Keratinocyte (primary cell): ENCODE measurements around the gene EXOC3L1. TPM values are rescaled to one million over a fixed set of nuclear protein-coding genes. Genes with fewer than 3 reads are reported as not detected.
A peak's percentile ranks its signal among the peaks of the same experiment; 100 is the strongest.

Source experiments
- DNase-seq: peaks from one replicate; pipeline ENCODE4 v3.0.0-alpha.2; 2011; ENCODE audit warnings: low read depth, missing footprints, low spot score
- FAIRE-seq: peaks from 2 replicates; lab custom pipeline; 2011; peaks lifted over from hg19 to GRCh38; lab: Jason Lieb, UNC
- H2AFZ ChIP-seq: 2 replicates; pipeline ENCODE4 v1.6.0; 2012; ENCODE audit warnings: low read length, control low read depth, inconsistent platforms; ENCODE audit not compliant: control insufficient read depth
- H3K27ac ChIP-seq: 2 replicates; pipeline ENCODE4 v1.5.1; 2011; ENCODE audit warnings: low read length; ENCODE audit not compliant: control insufficient read depth, insufficient read depth
- H3K27me3 ChIP-seq: 3 replicates; pipeline ENCODE4 v1.6.0; 2011; ENCODE audit warnings: low read length; ENCODE audit not compliant: control insufficient read depth, insufficient read depth; ENCODE audit errors: extremely low read depth
- H3K36me3 ChIP-seq, 2 experiments: 2 replicates in 1 of 2; 3 replicates in 1 of 2; pipeline ENCODE4 v1.5.1; 2011; ENCODE audit warnings: low read length in 2 of 2, mild to moderate bottlenecking in 1 of 2; ENCODE audit not compliant: control insufficient read depth in 2 of 2, insufficient read depth in 2 of 2; ENCODE audit errors: extremely low read depth in 1 of 2
- H3K4me1 ChIP-seq: 3 replicates; pipeline ENCODE4 v1.5.1; 2011; ENCODE audit warnings: low read length; ENCODE audit not compliant: control insufficient read depth, insufficient read depth; ENCODE audit errors: extremely low read depth
- H3K4me2 ChIP-seq: 3 replicates; pipeline ENCODE4 v1.6.0; 2011; ENCODE audit warnings: low read depth, low read length; ENCODE audit not compliant: control insufficient read depth, insufficient read depth; ENCODE audit errors: extremely low read depth
- H3K4me3 ChIP-seq, 3 experiments: fragments of 200-600 bp in 1 of 3; sonication (generic) in 1 of 3; 2 replicates in 2 of 3; 3 replicates in 1 of 3; pipeline ENCODE4 v1.5.1; 2011 to 2016; ENCODE audit warnings: low read length in 3 of 3, mild to moderate bottlenecking in 3 of 3, control low read depth in 2 of 3, inconsistent platforms in 1 of 3, low read depth in 1 of 3, mixed read lengths in 1 of 3, mixed run types in 1 of 3, moderate library complexity in 1 of 3; ENCODE audit not compliant: control insufficient read depth in 2 of 3, insufficient read depth in 2 of 3; ENCODE audit errors: extremely low read depth in 1 of 3
- H3K79me2 ChIP-seq: 2 replicates; pipeline ENCODE4 v1.6.0; 2012; ENCODE audit warnings: low read length; ENCODE audit not compliant: control insufficient read depth, insufficient read depth
- H3K9ac ChIP-seq: 3 replicates; pipeline ENCODE4 v1.6.0; 2011; ENCODE audit warnings: low read length; ENCODE audit not compliant: control insufficient read depth, insufficient read depth; ENCODE audit errors: extremely low read depth
- H3K9me1 ChIP-seq: 3 replicates; pipeline ENCODE4 v1.6.0; 2011; ENCODE audit warnings: low read length; ENCODE audit not compliant: control insufficient read depth, insufficient read depth; ENCODE audit errors: extremely low read depth
- H3K9me3 ChIP-seq: 2 replicates; pipeline ENCODE4 v1.5.1; 2012; ENCODE audit warnings: low read depth, low read length; ENCODE audit not compliant: control insufficient read depth
- H4K20me1 ChIP-seq: 3 replicates; pipeline ENCODE4 v1.6.0; 2011; ENCODE audit warnings: low read length; ENCODE audit not compliant: control insufficient read depth, insufficient read depth; ENCODE audit errors: extremely low read depth
- EZH2 ChIP-seq: IDR thresholded peaks from one replicate; pipeline ENCODE4 v1.6.1; 2012; ENCODE audit warnings: inconsistent platforms, mild to moderate bottlenecking, low read length, moderate library complexity
- dilution Hi-C: fragments of 300-500 bp; cut with MboI; formaldehyde crosslinking; loops from one replicate; pipeline ENCODE4 v1.7.0; 2020; ENCODE audit warnings: low sequenced_read_pairs; ENCODE audit not compliant: extremely low pct_ligation_motif_present
- polyA plus RNA-seq, 5 experiments: library from polyadenylated mRNA; depleted of rRNA in 3 of 5; stranded (reverse) in 3 of 5; stranded (forward) in 1 of 5; unstranded in 1 of 5; fragments of >200 nt; gene quantifications; 1 replicate in 1 of 5; 2 replicates in 3 of 5; 3 replicates in 1 of 5; pipeline versions ENCODE4 v1.2.1 to v1.2.3, GENCODE V29; 2011 to 2012; ENCODE audit warnings: missing spikeins in 2 of 5, low read depth in 1 of 5, low replicate concordance in 1 of 5
- TF ChIP-seq, protein P1 (sequence below), 3 experiments: IDR thresholded peaks in 1 of 3; conservative IDR thresholded peaks in 1 of 3; optimal IDR thresholded peaks in 1 of 3; 2 replicates in 2 of 3; 3 replicates in 1 of 3; pipeline versions ENCODE3 to v1.5.1; 2011; ENCODE audit warnings: low read length in 3 of 3, mild to moderate bottlenecking in 3 of 3, moderate library complexity in 2 of 3, control low read depth in 1 of 3, inconsistent platforms in 1 of 3; ENCODE audit not compliant: insufficient read depth in 2 of 3; ENCODE audit errors: extremely low read depth in 1 of 3

EXOC3L1 gene
- polyA plus RNA-seq, 1 donor (not counting 4 experiments of a cell fraction or from before 2014, with no cell fraction given): not detected

DNA sequence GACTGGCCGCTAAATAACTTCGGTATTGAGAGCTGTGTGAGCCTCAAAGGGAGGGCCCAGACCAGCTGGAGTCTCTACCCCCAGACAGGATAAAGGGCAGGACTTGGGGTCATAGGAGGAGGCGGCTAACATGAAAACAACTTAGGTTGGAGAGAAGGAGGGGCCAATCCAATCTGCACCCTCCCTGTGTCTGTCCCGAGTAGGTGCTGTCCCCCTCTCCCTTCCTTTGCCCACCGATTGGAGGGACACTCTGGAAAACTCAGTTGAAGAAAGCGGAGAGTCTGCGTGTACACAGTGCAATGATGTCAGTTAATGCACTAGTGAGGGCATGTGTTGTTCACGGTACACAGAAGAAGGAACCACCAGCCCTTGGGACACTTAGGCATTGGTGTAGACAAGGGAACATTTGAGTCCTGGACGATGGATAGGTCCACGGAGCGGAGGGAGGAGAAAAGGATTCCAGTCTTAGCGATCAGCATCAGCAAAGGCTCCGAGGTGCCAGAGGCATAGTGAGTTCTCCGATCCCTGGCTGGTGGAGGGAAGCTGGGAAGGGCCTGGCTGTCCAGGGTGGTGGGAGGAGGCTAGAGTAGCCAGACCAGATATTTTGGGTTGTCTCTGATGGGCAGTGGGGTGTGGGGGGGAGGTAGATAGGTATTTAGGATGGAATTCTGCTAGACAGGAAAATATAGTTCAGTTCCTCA lies 18.8 kb downstream of the EXOC3L1 start:
- dilution Hi-C loops: no loop called here
- FAIRE-seq: peak; percentile 74

DNA sequence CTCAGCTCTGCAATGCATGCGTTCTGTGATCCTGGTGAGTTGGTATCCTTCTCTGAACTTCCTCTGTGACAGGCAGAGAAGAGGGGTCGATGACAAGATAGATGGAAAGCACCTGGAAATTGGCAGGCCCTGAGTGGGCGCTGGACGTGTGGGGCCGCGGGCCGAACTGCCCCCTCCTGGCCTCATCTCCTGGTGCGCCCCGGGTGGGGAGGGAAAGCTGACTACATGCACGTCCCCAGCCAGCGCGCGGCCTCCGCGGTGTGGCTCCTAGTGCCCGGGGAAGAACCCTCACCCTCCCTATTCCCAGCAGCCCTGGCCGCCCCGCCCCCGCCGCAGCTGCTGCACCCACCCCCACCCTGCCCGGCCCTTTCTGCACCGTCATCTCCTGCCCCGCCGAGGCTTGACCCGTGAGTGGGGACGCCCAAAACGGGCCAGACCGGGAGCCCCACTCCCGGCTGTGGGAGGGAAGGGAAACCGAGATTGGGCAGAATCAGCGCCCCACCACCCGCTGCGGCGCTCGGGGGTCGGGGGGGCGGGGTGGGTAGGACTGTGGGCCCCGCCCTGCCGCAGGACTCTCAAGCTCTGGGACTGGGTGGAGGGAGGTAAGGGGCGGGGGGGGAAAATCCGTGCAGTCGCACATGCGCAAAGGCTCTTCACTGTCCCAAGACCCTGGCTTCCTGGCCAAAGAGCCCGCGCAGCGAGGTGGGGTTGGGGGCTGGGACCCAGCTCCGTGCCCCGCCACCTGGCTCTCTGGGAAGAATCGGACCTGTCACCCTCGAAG lies 19.6 kb downstream of the EXOC3L1 start, which contains the start of gene NOL3:
NOL3 (plus strand) TSS at position 371 of the 781 bp plus-strand sequence.
- Histone ChIP-seq H3K36me3 (no peaks in the 10 kb centered on the region), H3K4me1 (peaks cover 36% of the 10 kb centered on the region), H3K9me1 (no peaks in the 10 kb centered on the region), H3K4me2 (peak within 1 kb of the TSS; percentile 77), H3K9me3 (no peaks in the 10 kb centered on the region), H3K9ac (peak within 1 kb of the TSS; percentile 77), H3K27me3 (no peaks in the 10 kb centered on the region), H3K79me2 (no peaks in the 10 kb centered on the region), H3K4me3 (peak within 1 kb of the TSS; percentile 40 to 74 (median 62)), H4K20me1 (no peaks in the 10 kb centered on the region), H3K27ac (peak within 1 kb of the TSS; percentile 76), H2AFZ (peak within 1 kb of the TSS; percentile 32)
- FAIRE-seq (no peak), DNase-seq (no peak)
- TF ChIP-seq, protein P1, sequence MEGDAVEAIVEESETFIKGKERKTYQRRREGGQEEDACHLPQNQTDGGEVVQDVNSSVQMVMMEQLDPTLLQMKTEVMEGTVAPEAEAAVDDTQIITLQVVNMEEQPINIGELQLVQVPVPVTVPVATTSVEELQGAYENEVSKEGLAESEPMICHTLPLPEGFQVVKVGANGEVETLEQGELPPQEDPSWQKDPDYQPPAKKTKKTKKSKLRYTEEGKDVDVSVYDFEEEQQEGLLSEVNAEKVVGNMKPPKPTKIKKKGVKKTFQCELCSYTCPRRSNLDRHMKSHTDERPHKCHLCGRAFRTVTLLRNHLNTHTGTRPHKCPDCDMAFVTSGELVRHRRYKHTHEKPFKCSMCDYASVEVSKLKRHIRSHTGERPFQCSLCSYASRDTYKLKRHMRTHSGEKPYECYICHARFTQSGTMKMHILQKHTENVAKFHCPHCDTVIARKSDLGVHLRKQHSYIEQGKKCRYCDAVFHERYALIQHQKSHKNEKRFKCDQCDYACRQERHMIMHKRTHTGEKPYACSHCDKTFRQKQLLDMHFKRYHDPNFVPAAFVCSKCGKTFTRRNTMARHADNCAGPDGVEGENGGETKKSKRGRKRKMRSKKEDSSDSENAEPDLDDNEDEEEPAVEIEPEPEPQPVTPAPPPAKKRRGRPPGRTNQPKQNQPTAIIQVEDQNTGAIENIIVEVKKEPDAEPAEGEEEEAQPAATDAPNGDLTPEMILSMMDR (optimal IDR thresholded peaks at IDR 0.05 in 1 of 3, IDR thresholded peaks at IDR 0.05 in 1 of 3, conservative IDR thresholded peaks at IDR 0.05 in 1 of 3; ENCODE audit: extremely low read depth in 1 of 3, insufficient read depth in 2 of 3, low read length in 3 of 3): no peak
- no peak for TF ChIP-seq EZH2
- dilution Hi-C loops: no loop called here

More for the DNA sequence above, 18.8 kb downstream of the EXOC3L1 start:
- H3K9me1 ChIP-seq: no peaks in the 10 kb centered on the region
- no peaks in the 10 kb centered on the region for H4K20me1 ChIP-seq
- H3K79me2 ChIP-seq: no peaks in the 10 kb centered on the region
- peaks cover 36% of the 10 kb centered on the region for H3K4me1 ChIP-seq
- H2AFZ ChIP-seq: peak overlapping the region; percentile 12
- H3K27ac ChIP-seq: peak overlapping the region; percentile 76
- H3K9me3 ChIP-seq: no peaks in the 10 kb centered on the region
- H3K36me3 ChIP-seq: no peaks in the 10 kb centered on the region
- H3K27me3 ChIP-seq: no peaks in the 10 kb centered on the region
- no peak for DNase-seq
- TF ChIP-seq, protein P1 (optimal IDR thresholded peaks at IDR 0.05 in 1 of 3, IDR thresholded peaks at IDR 0.05 in 1 of 3, conservative IDR thresholded peaks at IDR 0.05 in 1 of 3; ENCODE audit: extremely low read depth in 1 of 3, insufficient read depth in 2 of 3, low read length in 3 of 3): no peak
- TF ChIP-seq EZH2: no peak
- H3K9ac ChIP-seq: peak overlapping the region; percentile 77
- H3K4me2 ChIP-seq: peak overlapping the region; percentile 77
- H3K4me3 ChIP-seq: peak overlapping the region; percentile 40 to 69 (median 61)
